Measurements from ENCODE around the gene BACH2. TPM values are rescaled to one million over a fixed set of nuclear protein-coding genes. Genes with fewer than 3 reads are reported as not detected.
"Not testable (repeated sequence)": the region's sequence is repeated elsewhere in the genome, so short reads cannot be mapped to it uniquely, and the experiment has no call there.

Gene BACH2
- total and polyA plus RNA-seq, 8 donors: 0.19 to 10.8 (median 1.4) TPM; not detected in 1

- Histone ChIP-seq H3K27me3 (no peaks in the 10 kb centered on the region), H3K27ac (no peak overlapping the region), H3K4me3 (no peak overlapping the region), H3K9me3 (no peaks in the 10 kb centered on the region), H3K36me3 (no peaks in the 10 kb centered on the region), H3K4me1 (peaks cover 0 to 8% (median 2%) of the 10 kb centered on the region in 4 donors)
- 74 to 88% (median 78%) methylated on average over 1 of the region's 1 CpG for WGBS, 5 donors
- no peak for DNase-seq
- no peak for TF ChIP-seq POLR2AphosphoS5 (IDR thresholded peaks at IDR 0.05)
- TF ChIP-seq CTCF (IDR thresholded peaks at IDR 0.05): no peak
- intact Hi-C loops (cut with DNase I; ENCODE audit: low total_unique reads): no loop called here
These were observed 321.3 kb downstream of the BACH2 start for GRCh38 chr6:89975366-89975765.

- Histone ChIP-seq H3K4me3 (no peak overlapping the region), H3K36me3 (no peaks in the 10 kb centered on the region), H3K27me3 (no peaks in the 10 kb centered on the region), H3K27ac (no peak overlapping the region), H3K9me3 (no peaks in the 10 kb centered on the region), H3K4me1 (peaks cover 0 to 9% (median 2%) of the 10 kb centered on the region in 4 donors)
- 86 to 94% (median 86%) methylated on average over 3 of the region's 3 CpGs for WGBS, 5 donors
- DNase-seq: peak in 1 of 2 donors; percentile 46
- intact Hi-C loops (cut with DNase I; ENCODE audit: low total_unique reads): no loop called here
- TF ChIP-seq CTCF (IDR thresholded peaks at IDR 0.05): no peak
- TF ChIP-seq EP300 (IDR thresholded peaks at IDR 0.05): no peak
- TF ChIP-seq POLR2AphosphoS5 (IDR thresholded peaks at IDR 0.05): no peak
- no peak for TF ChIP-seq POLR2A (IDR thresholded peaks at IDR 0.05)
These were observed 321.8 kb downstream of the BACH2 start for GRCh38 chr6:89974834-89975233.

GRCh38 chr6:89972025-89972381, 324.6 kb downstream of the BACH2 start:
- Histone ChIP-seq H3K9me3 (no peaks in the 10 kb centered on the region), H3K4me1 (peaks cover 0 to 9% (median 0%) of the 10 kb centered on the region in 4 donors), H3K36me3 (no peaks in the 10 kb centered on the region), H3K27me3 (no peaks in the 10 kb centered on the region), H3K27ac (no peak overlapping the region), H3K4me3 (no peak overlapping the region)
- TF ChIP-seq POLR2A (IDR thresholded peaks at IDR 0.05): no peak
- no peak for TF ChIP-seq EP300 (IDR thresholded peaks at IDR 0.05)
- TF ChIP-seq POLR2AphosphoS5 (IDR thresholded peaks at IDR 0.05): no peak
- no peak for TF ChIP-seq CTCF (IDR thresholded peaks at IDR 0.05)
- 85 to 96% (median 94%) methylated on average over 9 of the region's 9 CpGs for WGBS, 5 donors
- intact Hi-C loops (cut with DNase I; ENCODE audit: low total_unique reads): no loop called here
- no peak for DNase-seq

GRCh38 chr6:89971338-89972024, 325.2 kb downstream of the BACH2 start:
- H3K9me3 ChIP-seq; H3K4me3 ChIP-seq; H3K27me3 ChIP-seq; H3K4me1 ChIP-seq; H3K36me3 ChIP-seq; intact Hi-C loops (cut with DNase I; ENCODE audit: low total_unique reads); H3K27ac ChIP-seq; DNase-seq: not testable (repeated sequence)
- 82 to 88% (median 86%) methylated on average over 9 of the region's 9 CpGs for WGBS, 5 donors

GRCh38 chr6:89970609-89971337, 325.9 kb downstream of the BACH2 start:
- Histone ChIP-seq H3K36me3 (no peaks in the 10 kb centered on the region), H3K4me3 (no peak overlapping the region), H3K27ac (no peak overlapping the region), H3K27me3 (no peaks in the 10 kb centered on the region), H3K9me3 (no peaks in the 10 kb centered on the region), H3K4me1 (peaks cover 0 to 9% (median 0%) of the 10 kb centered on the region in 4 donors)
- WGBS, 5 donors: 17 to 30% (median 23%) methylated on average over 8 of the region's 8 CpGs
- TF ChIP-seq CTCF (IDR thresholded peaks at IDR 0.05) (peak in 4 of 7 experiments; percentile 26 to 52 (median 38)), POLR2A (IDR thresholded peaks at IDR 0.05) (no peak)
- peak; percentile 29 to 82 for DNase-seq
- intact Hi-C loops (cut with DNase I; ENCODE audit: low total_unique reads): no loop called here

All from stomach (tissue), 9 donors.